Fibroblast of skin of left biceps (primary cell): Measurements from ENCODE around the gene PSMB3.

Experiments
- DNase-seq, 2 experiments: peaks; one replicate each; pipeline ENCODE4 v3.0.0-alpha.2; 2013; ENCODE audit warnings: low read depth in 2 of 2

The PSMB3 gene

GRCh38 chr17:38752308-38753070 lies at the start of gene PSMB3:
PSMB3 (plus strand) TSS chr17:38752741; CDS start chr17:38752827, 86 bp downstream.
- peak; percentile 97 to 98 for DNase-seq

- no peak for DNase-seq
Observed at GRCh38 chr17:38702916-38703741, 49.4 kb upstream of the PSMB3 start.

GRCh38 chr17:38703742-38704605 lies 48.6 kb upstream of the PSMB3 start:
- DNase-seq, result no peak

GRCh38 chr17:38704606-38705522 lies 47.7 kb upstream of the PSMB3 start, which contains the start of gene MLLT6:
MLLT6 (plus strand) TSS chr17:38705273; CDS start chr17:38705633, 360 bp downstream.
- DNase-seq, result peak; percentile 47 to 49

- DNase-seq, result no peak
Observed at GRCh38 chr17:38705523-38705802, 47.1 kb upstream of the PSMB3 start.

GRCh38 chr17:38705803-38706504 lies 46.6 kb upstream of the PSMB3 start:
- DNase-seq, result no peak

GRCh38 chr17:38706505-38707216 lies 45.9 kb upstream of the PSMB3 start:
- no peak for DNase-seq

- DNase-seq, result no peak
Observed at GRCh38 chr17:38707678-38708351, 44.7 kb upstream of the PSMB3 start.

- no peak for DNase-seq
Observed at GRCh38 chr17:38709104-38709820, 43.3 kb upstream of the PSMB3 start.

GRCh38 chr17:38709864-38710603 lies 42.5 kb upstream of the PSMB3 start:
- DNase-seq, result no peak

- no peak for DNase-seq
Observed at GRCh38 chr17:38710604-38710962, 42.0 kb upstream of the PSMB3 start.

- no peak for DNase-seq
Observed at GRCh38 chr17:38710985-38711384, 41.6 kb upstream of the PSMB3 start.

GRCh38 chr17:38711792-38712571 lies 40.6 kb upstream of the PSMB3 start:
- no peak for DNase-seq

- DNase-seq, result no peak
Observed at GRCh38 chr17:38712593-38712992, 39.9 kb upstream of the PSMB3 start.

- DNase-seq, result no peak
Observed at GRCh38 chr17:38713456-38714075, 39.0 kb upstream of the PSMB3 start.

GRCh38 chr17:38715216-38715943 lies 37.2 kb upstream of the PSMB3 start:
- no peak for DNase-seq
